Fibroblast of skin of scalp (primary cell): Measurements from ENCODE around the gene BMPR2.
"Not testable (repeated sequence)": the region's sequence is repeated elsewhere in the genome, so short reads cannot be mapped to it uniquely, and the experiment has no call there.

Source experiments
- DNase-seq: peaks from one replicate; pipeline ENCODE4 v3.0.0-alpha.2; 2013

The BMPR2 gene

DNA sequence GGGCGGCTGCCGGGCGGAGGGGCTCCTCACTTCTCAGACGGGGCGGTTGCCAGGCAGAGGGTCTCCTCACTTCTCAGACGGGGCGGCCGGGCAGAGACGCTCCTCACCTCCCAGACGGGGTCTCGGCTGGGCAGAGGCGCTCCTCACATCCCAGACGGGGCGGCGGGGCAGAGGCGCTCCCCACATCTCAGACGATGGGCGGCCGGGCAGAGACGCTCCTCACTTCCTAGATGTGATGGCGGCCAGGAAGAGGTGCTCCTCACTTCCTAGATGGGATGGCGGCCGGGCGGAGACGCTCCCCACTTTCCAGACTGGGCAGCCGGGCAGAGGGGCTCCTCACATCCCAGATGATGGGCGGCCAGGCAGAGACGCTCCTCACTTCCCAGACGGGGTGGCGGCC is 159.2 kb downstream of the BMPR2 start:
- not testable (repeated sequence) for DNase-seq

DNA sequence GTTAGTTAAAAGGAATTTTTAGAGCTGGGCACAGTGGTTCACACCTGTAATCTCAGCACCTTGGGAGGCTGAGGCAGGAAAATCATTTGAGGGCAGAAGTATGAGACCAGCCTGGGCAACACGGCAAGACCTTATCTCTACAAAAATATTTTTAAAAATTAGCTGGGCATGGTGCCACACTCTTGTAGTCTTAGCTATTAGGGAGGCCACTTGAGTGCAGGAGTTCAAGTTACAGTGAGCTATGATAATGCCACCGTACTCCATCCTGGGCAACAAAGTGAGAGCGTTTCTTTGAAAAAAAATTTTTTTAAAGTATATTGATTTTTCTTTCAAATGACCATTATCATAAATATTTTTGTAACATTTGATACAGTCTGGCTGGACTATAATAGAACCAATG is 165.0 kb downstream of the BMPR2 start:
- no peak for DNase-seq

DNA sequence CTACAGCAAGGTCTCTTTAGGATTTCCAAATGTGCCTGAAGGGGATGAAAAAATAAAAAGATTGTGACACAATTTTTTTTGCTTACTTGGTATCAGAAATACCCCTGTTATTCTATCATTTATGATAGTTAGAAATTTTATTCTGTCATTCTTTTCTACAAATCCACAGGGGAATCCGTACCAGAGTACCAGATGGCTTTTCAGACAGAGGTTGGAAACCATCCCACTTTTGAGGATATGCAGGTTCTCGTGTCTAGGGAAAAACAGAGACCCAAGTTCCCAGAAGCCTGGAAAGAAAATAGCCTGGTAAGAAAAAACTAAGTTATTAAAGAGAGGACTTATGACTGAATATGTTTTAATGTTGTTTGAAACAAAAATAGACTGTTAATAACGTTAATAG is 166.0 kb downstream of the BMPR2 start:
- no peak for DNase-seq

DNA sequence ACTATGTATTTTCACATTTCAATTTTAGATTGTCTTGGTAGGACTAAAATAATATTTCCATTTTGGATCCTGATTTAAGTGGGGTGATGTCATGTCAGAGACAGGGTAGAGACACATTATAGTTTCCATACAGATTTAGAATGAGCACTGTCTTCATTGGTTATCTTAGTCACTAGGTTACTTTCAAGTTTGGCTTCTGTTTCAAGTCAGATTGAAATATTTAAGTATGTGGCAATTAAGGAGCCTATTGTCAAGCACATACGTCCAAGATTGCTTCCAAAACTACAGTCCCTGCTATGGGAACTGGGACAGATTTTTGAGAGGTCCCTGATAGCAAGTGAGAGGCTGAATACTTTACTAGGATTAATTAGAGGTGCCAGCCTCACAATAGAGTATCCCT is 169.4 kb downstream of the BMPR2 start:
- DNase-seq = peak; percentile 7

DNA sequence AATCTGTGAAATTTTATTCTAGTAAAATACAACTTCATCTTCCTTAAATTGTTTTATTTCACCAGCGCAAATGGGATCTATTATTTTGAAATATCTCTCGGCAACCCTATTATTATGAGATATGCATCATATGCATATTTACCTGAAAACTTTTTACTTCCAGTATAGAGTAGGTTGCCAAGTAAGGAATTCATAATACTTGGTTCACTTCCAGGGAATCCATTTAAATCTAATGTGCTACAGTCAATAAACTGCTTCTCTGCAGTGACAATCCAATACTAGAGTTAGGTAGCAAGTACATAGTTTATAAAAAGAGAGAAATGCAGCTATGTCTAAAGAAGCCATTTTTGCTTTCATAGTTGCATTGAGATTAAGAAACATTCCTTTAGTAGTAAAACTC is 169.8 kb downstream of the BMPR2 start:
- no peak for DNase-seq

DNA sequence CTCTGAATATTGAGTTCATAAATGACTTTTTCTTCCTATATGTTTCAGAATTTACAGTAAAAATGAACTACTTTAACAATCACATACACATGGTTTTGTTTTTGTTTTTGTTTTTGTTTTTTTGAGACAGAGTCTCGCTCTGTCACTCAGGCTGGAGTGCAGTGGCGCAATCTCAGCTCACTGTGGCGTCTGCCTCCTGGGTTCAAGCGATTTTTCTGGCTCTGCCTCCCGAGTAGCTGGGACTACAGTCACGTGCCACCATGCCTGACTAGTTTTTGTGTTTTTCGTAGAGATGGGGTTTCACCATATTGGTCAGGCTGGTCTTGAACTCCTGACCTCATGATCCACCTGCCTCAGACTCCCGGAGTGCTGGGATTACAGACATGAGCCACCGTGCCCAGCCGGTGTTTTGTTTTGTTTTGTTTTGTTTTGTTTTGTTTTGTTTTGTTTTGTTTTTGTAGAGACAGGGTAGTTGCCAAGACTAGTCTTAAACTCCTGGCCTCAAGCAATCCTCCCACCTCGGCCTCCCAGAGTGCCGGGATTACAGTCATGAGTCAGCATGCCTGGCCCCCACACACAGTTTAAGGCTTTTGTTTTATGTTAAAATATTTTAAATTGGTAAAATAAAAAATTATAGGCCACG is 170.5 kb downstream of the BMPR2 start:
- DNase-seq = peak; percentile 9

DNA sequence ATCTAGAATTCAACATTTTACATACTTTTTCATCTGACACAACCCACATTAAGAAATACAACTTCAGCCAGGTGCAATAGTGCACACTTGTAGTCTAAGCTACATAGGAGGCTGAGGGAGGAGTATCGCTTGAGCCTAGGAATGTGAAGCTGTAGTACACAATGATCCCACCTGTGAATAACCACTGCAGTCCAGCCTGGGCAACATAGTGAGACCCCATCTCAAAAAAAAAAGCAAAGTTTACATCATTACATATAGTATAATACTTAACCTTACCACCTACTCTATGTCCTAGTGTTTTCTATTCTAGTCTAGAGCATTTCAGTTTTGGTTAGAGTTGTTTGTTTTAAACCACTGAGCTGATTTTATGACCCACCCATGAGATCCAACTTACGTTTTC is 172.1 kb downstream of the BMPR2 start:
- no peak for DNase-seq

DNA sequence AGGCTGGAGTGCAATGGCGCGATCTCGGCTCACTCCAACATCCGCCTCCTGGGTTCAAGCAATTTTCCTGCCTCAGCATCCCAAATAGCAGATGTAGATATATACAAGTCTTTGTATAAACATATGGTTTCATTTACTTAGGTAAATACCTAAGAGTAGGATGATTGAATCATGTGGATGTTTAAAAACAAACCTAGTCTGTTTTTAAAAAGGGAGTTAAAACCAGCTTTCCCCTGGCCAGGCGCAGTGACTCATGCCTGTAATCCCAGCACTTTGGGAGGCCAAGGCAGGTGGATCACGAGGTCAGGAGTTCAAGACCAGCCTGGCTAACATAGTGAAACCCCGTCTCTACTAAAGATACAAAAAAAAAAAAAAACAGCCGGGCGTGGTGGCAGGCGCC is 174.9 kb downstream of the BMPR2 start:
- DNase-seq = peak; percentile 35

DNA sequence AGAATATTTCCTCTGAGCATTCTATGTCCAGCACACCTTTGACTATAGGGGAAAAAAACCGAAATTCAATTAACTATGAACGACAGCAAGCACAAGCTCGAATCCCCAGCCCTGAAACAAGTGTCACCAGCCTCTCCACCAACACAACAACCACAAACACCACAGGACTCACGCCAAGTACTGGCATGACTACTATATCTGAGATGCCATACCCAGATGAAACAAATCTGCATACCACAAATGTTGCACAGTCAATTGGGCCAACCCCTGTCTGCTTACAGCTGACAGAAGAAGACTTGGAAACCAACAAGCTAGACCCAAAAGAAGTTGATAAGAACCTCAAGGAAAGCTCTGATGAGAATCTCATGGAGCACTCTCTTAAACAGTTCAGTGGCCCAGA is 179.2 kb downstream of the BMPR2 start:
- no peak for DNase-seq

DNA sequence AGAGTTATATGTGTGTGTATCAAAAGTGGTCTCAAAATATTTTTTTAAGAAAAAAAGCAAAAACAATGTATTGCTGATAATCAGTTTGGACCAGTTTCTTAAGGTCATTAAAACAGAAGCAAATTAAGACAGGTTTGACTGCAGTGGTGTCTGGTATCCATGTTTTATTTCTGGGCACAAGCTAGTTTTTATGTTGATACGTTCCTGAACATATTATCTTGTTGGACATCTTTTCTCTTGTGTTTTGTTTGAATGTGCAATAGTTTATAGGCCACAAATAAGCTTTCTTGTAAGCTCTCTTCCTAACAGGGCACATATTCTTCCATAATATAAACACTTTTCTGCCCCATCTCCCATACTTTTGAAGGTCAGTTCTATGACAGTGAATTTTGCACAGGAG is 184.1 kb downstream of the BMPR2 start:
- DNase-seq = no peak

DNA sequence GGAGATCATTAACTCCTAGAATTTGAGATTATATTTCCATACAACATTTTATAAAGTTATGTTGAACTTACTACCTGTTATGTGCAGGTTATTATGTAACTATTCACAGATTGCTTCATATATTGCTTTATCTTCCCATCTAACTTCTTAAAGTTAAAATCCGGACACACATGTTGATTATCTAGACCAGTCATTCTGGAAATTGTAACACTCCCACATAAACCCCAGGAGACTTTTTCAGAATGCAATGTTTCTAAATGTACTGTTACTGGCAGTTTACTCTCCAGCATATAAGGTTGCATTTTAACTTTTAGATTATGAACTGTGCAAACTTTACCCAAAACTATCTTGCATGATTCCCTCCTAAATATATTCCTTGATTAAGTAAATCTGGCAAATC is 188.1 kb downstream of the BMPR2 start:
- DNase-seq = no peak

DNA sequence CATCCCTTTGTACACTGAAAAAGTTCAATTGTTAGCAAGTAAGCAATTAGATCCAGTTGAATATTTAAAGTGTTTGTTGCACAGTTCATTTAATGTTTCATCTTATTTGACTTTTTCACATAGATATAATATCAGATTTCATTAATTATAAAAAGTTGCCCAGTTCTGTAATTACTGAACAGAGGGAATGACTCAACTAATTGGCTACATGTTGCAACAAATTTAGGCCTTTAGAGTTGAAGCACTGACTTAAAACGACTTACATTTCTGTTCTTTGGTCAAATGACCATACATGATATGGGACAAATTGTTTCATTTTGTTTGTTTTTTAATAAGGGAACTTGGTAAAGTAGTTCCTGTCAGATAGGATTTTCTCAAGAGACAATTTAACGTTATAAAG is 190.2 kb downstream of the BMPR2 start:
- no peak for DNase-seq

DNA sequence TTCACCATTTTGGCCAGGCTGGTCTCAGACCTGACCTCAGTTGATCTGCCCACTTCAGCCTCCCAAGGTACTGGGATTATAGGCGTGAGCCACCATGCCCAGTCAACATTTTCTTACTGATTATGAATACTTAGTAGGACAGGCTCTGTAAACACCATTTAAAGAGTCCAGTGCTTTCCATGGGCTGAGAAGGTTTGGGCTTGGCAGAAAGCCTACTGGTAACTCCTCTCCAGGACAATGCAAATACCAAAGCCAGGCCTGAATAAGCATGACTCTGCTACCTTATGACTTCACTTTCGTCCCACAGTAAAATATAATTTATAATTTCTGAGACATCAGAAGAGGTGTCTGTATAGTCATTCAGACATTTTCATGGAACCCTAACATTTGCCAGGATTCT is 198.4 kb downstream of the BMPR2 start:
- no peak for DNase-seq

DNA sequence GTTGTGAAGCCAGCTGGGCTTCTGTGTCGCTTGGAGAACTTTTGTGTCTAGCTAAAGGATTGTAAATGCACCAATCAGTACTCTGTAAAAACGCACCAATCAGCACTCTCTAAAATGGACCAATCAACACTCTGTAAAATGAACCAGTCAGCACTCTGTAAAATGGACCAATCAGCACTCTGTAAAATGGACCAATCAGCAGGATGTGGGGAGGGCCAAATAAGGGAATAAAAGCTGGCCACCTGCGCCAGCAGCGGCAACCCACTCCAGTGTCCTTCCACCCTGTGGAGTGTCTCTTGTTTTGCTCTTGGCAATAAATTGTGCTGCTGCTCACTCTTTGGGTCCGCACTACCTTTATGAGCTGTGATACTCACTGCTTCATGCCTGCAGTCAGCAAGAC is 199.1 kb downstream of the BMPR2 start:
- DNase-seq = not testable (repeated sequence)

DNA sequence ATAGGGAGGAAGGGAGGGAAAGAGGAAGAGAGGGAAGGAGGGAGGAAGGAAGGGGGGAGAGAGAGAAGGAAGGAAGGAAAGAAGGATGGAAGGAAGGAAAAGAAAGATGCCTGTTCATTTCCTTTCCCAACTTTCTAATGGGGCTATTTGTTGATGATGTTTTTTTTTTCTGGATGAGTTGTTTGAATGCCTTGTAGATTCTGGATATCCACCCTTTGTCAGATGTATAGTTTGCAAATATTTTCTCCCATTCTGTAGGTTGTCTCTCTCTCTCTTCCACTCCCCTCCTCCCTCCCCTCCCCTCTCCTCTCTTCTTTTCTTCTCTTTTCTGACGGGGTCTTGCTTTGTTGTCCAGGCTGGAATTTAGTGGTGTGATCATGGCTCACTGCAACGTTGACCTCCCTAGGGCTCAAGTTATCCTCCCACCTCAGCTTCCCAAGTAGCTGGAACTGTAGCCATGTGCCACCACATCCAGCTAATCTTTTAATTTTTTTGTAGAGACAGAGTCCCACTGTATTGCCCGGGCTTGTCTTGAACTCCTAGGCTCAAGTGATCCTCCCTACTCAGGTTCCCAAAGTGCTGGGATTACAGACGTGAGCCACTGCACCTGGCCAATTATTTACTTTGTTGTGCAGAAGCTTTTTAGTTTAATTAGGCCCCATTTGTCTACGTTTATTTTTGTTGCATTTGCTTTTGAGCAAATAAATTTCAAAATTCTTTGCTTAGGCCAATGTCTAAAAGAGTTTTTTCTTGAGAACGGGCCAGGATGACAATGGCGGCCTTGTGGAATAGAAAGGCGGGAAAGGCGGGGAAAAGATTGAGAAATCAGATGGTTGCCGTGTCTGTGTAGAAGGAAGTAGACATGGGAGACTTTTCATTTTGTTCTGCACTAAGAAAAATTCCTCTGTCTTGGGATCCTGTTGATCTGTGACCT is 201.4 kb downstream of the BMPR2 start:
- no peak for DNase-seq

DNA sequence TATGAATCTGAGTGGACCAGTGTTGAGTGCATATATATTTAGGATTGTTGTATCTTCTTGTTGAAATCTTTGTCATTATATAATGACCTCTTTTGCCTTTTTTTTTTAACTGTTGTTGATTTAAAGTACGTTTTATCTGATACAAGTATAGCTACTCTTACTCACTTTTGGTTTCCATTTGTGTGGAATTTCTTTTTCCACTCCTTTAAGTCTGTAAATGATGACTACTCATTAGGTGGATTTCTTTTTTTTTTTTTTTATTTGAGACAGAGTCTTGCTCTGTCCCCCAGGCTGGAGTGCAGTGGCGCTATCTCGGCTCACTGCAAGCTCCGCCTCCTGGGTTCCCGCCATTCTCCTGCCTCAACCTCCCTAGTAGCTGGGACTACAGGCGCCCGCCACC is 206.7 kb downstream of the BMPR2 start:
- not testable (repeated sequence) for DNase-seq

DNA sequence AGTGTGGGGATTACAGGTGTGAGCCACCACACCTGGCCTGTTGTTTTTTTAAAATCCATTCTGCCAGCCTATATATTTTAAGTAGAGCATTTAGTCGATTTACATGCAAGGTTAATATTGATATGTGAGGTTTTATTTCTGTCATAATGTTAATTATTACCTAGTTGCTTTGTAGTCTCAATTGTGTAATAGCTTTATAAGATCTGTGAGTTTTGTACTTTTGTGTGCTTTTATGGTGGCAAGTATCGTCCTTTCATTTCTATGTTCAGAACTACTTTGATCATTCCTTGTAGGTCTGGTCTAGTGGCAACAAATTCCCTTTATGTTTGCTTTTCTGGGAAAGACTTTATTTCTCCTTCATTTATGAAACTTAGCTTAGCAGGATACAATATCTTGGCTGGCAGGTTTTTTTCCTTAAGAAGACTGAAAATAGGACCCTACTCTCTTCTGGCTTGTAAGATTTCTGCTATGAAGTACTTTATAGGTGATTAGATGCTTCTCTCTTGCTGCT is 207.6 kb downstream of the BMPR2 start:
- no peak for DNase-seq

DNA sequence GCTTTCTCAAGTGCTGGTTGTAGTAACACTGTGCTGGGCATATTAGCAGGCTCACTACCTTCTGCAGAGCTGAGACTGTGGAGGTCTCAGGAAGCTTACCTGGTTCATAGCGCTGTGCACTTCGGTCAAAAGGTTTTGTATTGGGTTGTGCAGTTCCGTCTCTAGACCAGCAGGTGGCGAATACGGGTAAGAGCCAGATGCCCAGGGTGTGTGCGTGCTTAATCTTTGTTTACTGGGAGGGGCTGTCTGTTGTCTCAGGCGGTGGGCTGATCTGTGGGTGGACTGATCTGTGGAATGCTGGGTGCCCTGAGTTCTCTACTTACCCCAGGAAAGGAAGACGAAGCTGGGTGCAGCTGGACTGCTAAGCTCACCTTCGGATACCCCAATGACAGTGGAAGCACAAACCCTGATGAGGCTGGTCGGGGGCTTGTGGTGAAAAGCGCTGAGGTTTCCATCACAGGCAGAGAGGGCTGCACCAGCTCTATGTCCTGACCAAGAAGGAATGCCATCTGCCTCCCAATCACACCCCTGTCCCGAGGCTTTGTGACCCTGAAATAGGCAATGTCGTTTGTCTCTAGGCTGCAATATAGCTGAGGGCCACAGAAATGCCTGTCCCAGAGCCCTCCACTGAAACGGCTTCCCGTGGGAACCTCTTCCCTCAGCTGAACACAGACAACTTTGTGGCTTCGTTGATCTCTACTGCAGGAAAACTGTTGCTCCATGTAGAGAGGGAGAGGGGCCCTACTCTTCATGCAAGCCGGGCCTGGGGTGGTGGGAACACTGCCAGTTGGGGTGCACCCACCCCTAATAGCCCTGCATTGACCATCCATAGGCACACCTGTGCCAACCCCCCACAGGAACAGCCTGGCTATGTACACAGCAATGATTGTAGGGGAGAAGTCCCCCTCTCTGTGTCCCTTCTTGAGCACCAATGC is 212.8 kb downstream of the BMPR2 start:
- peak; percentile 72 for DNase-seq

DNA sequence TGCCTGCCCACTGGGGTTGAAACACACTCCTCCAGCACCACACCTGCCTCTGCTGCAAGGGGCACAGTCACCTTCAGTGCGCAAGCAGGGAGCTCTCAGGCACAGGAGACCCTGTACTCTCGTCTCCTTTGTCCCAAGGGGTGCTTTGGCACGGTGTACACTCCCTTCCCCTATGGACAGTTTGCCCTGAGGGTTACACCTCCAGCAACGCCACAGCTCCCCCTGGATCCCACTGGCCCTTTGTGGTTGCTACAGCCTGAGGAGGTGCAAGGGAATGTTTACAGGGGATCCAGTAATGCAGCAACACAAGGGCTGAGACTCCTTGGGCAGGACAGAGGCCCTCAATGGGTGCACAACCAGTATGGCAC is 213.4 kb downstream of the BMPR2 start:
- DNase-seq = no peak

DNA sequence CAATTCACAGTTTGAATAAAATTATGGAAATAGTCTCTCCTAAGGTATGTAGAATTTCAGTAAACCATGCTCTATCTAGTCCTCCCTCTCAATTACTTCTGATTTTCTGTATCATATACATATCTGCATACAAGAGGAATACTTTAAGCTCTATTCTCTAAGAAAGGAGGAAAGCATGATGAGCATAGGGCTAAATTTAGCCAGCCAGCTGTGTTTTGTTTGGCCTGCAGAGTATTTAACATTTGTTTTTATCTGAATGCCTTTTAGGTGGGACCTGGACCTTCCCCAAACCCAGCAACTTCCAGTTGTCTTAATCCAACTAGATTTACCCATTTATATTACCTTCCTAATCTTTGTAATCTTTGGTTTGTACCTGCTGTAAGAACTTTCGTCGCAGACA is 216.4 kb downstream of the BMPR2 start:
- DNase-seq = no peak

DNA sequence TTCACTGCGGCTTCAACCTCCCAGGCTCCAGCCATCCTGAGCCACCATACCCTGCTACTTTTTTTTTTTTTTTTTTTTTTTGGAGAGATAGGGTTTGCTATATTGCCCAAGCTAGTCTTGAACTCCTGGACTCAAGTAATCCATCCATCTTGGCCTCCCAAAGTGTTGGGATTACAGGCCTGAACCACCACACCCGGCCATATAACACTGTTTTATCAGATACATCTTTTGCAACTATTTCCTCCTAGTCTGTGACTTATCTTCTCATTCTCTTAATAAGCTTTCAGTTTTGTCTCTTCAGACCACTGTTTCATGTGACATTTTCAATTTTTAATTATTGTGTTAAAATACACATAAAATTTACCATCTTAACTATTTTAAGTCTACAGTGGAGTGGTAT is 223.0 kb downstream of the BMPR2 start:
- DNase-seq = no peak

DNA sequence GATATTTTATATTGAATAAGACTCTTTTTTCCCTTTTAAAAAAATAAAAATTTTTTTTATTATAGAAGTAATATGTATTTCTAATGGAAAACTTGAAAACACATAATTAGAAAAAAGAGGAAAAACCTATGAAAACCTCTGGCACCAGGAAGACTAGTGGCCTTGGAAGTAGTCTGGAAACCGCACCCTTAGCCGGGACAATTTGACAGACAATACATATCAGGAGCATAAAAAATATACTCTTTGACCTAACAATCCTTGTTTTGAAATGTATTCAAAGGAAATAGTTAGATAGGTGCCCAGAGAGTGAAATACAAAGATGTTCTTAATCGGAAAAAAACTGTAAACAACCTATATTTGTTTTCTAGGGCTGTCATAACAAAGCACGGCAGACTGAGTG is 223.8 kb downstream of the BMPR2 start:
- DNase-seq = no peak

DNA sequence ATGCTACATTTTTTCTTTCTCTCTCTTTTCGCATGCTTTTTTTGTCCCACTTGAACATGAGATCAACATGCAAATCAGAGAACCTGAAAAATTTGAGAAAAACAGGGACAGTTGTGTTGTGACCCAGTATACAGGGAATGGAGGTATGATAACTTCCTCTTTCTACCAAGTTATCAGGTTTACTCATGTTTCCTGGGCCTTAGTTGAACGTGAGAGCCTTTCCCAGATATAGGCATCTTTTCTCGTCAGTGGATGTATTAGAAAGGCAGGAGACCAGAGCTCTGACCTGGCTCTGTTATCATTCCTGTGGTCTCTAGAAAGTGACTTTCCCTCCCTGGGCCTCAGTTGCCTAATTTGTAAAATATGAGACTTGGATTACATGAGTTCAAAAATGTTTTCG is 228.6 kb downstream of the BMPR2 start:
- no peak for DNase-seq
